ENCODE measurements around the gene TMEM135. TPM values are rescaled to one million over a fixed set of nuclear protein-coding genes. Genes with fewer than 3 reads are reported as not detected.

TMEM135 gene
- total RNA-seq, 1 experiment from 2014 or later: 14.0 TPM

DNA sequence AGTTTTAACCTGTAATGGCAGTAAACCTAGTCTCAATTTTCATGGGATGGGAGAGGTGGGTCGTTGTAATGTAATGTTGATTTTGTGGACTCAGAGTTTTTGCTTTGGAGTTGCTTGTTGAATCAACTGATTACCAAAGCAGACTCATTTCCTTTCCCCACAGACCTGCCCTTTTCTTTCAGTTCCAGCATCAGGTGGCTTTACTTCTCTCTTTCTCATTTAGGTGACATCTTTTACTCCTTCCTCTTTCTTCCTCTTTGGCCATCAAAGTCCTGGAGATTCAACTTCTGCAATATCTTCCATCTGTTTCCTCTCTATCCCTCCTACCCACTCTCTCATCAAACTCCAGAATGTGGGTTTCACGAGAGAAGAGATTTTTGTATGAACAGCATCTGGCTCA lies 313.9 kb downstream of the TMEM135 start:
- no peaks in the 10 kb centered on the region for H3K36me3 ChIP-seq (ENCODE audit: low read depth, low read length)
- ATAC-seq (peak; percentile 25), DNase-seq (peak; percentile 64)
- 0 out of 2 replicates have a peak overlapping the region, but pooled peaks have one; percentile 6 for H2AFZ ChIP-seq (ENCODE audit: low read length)
- H3K4me1 ChIP-seq (ENCODE audit: insufficient read depth, low read length): peaks cover 29% of the 10 kb centered on the region
- ChIA-PET POLR2A (ENCODE audit: unreplicated experiment) (no interaction called here), CTCF (no interaction called here)
- no peaks in the 10 kb centered on the region for H3K9me2 ChIP-seq (replicated peaks; ENCODE audit: low read length)
- H3K79me2 ChIP-seq (ENCODE audit: low read length): no peaks in the 10 kb centered on the region
- H3K9me3 ChIP-seq (ENCODE audit: low read length): no peaks in the 10 kb centered on the region
- H4K20me1 ChIP-seq (ENCODE audit: low read length): no peaks in the 10 kb centered on the region
- H3K4me3 ChIP-seq (ENCODE audit: low read length): no peak overlapping the region
- H3K4me2 ChIP-seq (ENCODE audit: low read length): peak overlapping the region; percentile 32
- H3K27ac ChIP-seq (ENCODE audit: low read length): peak overlapping the region; percentile 18
- H3K9ac ChIP-seq (ENCODE audit: low read length): no peak overlapping the region
- H3F3A ChIP-seq (ENCODE audit: low read length, unreplicated experiment): no peaks in the 10 kb centered on the region
- no TSS peak for BruUV-seq (replicated peaks)
- intact Hi-C loops (cut with micrococcal nuclease): loop anchor here (2.0 to 10.0 kb wide), 5 partner anchors 111 to 1533 kb away; no protein-coding TSS in a partner anchor
- TF ChIP-seq EZH2 (IDR thresholded peaks at IDR 0.05; ENCODE audit: low read length, unreplicated experiment) (no peak), CTCF (conservative IDR thresholded peaks at IDR 0.05; ENCODE audit: low read depth, low read length) (no peak), EZH2phosphoT487 (IDR thresholded peaks at IDR 0.05; ENCODE audit: borderline replicate concordance, low read length) (no peak)
- H3K27me3 ChIP-seq (ENCODE audit: low read length): no peaks in the 10 kb centered on the region

DNA sequence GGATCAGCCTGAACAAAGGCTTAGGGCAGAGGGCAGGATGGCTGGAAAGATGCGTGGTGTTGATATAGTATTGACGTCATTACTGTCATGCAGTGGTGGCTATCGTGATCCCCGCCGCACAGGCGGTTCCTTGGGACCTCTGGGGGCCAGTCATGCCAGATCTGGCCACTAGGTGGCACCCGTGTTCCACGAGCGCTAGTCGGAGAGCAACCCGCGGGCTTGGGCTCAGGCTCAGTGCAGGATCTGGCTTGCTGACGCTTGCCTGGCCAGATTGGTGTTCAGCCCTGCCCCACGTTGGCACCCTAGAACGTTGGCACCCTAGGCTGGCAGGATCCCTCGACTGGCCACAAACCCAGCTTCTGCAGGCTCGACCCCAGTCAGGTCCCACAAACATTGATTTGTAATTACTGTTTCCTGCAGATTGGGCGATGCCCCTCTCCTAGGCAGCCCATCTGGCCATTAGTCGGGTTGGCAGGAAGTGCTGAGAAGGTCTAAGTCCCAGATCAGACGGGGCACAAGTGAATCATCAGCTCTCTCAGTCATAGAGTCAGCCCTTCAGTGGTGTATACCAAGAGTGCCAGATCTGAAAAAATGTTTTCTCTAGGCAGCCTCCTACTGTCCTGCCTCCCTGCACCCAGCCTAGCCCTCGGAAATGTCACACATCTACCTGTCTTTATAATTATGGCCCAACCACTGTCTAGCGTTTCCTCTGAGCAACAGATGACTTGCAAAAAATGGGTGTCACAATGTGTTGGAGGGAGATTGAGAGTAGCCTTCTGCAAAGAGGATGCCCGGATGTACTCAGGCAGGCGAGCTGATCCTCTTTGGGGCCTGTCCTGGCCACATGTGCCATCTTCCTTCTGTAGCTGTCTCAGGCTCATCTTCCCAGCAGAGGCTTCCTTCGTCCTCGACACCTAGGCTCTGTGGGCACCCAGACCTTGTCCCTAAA lies 315.3 kb downstream of the TMEM135 start:
- POLR2A ChIA-PET (ENCODE audit: unreplicated experiment): no interaction called here
- intact Hi-C loops (cut with micrococcal nuclease): loop anchor here (1.0 to 10.0 kb wide), 6 partner anchors 68 to 1532 kb away; no protein-coding TSS in a partner anchor
- Histone ChIP-seq H2AFZ (ENCODE audit: low read length) (peak overlapping the region; percentile 68), H3K79me2 (ENCODE audit: low read length) (no peaks in the 10 kb centered on the region), H3K9ac (ENCODE audit: low read length) (no peak overlapping the region), H3K27ac (ENCODE audit: low read length) (peak overlapping the region; percentile 16; the same call in 1 of the 2 replicates), H3K9me2 (replicated peaks; ENCODE audit: low read length) (no peaks in the 10 kb centered on the region), H3K4me3 (ENCODE audit: low read length) (peak overlapping the region; percentile 52), H3K36me3 (ENCODE audit: low read depth, low read length) (no peaks in the 10 kb centered on the region), H3K4me2 (ENCODE audit: low read length) (peak overlapping the region; percentile 78), H3K9me3 (ENCODE audit: low read length) (no peaks in the 10 kb centered on the region), H3K4me1 (ENCODE audit: insufficient read depth, low read length) (peaks cover 29% of the 10 kb centered on the region), H3F3A (ENCODE audit: low read length, unreplicated experiment) (no peaks in the 10 kb centered on the region), H4K20me1 (ENCODE audit: low read length) (no peaks in the 10 kb centered on the region), H3K27me3 (ENCODE audit: low read length) (no peaks in the 10 kb centered on the region)
- no TSS peak for BruUV-seq (replicated peaks)
- TF ChIP-seq EZH2phosphoT487 (IDR thresholded peaks at IDR 0.05; ENCODE audit: borderline replicate concordance, low read length): no peak
- TF ChIP-seq CTCF (conservative IDR thresholded peaks at IDR 0.05; ENCODE audit: low read depth, low read length): peak; percentile 99
- DNase-seq (peak; percentile 96), ATAC-seq (peak; percentile 87)
- CTCF ChIA-PET: interaction anchor here (0.8 to 1.5 kb wide), 2 partner anchors 68 to 111 kb away, joined by 4 to 8 read pairs; no protein-coding TSS in a partner anchor

All from PC-3 (cell line).